GM12864 (cell line): Measurements from ENCODE around the gene YWHAQ.
A peak's percentile ranks its signal among the peaks of the same experiment; 100 is the strongest.

Experiments used
- DNase-seq: peaks from one replicate; pipeline ENCODE4 v3.0.0-alpha.2; 2011; ENCODE audit warnings: low read depth
- H3K4me3 ChIP-seq: 2 replicates; pipeline ENCODE4 v1.5.1; 2011; ENCODE audit warnings: mild to moderate bottlenecking, low read depth, low read length, control low read depth
- CTCF ChIP-seq: IDR thresholded peaks from 2 replicates; pipeline ENCODE4 v1.5.1; 2011; ENCODE audit warnings: low read depth, mild to moderate bottlenecking, moderate library complexity, low read length, control low read depth, inconsistent platforms; ENCODE audit errors: missing control alignments

YWHAQ gene

GRCh38 chr2:9637330-9637729 lies 6.5 kb upstream of the YWHAQ start:
- H3K4me3 ChIP-seq, result no peak overlapping the region

GRCh38 chr2:9634133-9634532 lies 3.3 kb upstream of the YWHAQ start:
- no peak for DNase-seq
- no peak for TF ChIP-seq CTCF
- H3K4me3 ChIP-seq, result no peak overlapping the region

More at GRCh38 chr2:9637330-9637729, 6.5 kb upstream of the YWHAQ start:
- TF ChIP-seq CTCF, result no peak
- DNase-seq, result no peak

- H3K4me3 ChIP-seq, result no peak overlapping the region
- TF ChIP-seq CTCF, result no peak
- no peak for DNase-seq
Measured at GRCh38 chr2:9631878-9632700, 1.3 kb upstream of the YWHAQ start.

- peak overlapping the region; percentile 25 for H3K4me3 ChIP-seq
- DNase-seq, result no peak
- no peak for TF ChIP-seq CTCF
Measured at GRCh38 chr2:9631553-9631819, 689 bp upstream of the YWHAQ start.

GRCh38 chr2:9630117-9630735 lies 571 bp downstream of the YWHAQ start:
- H3K4me3 ChIP-seq, result peak overlapping the region; percentile 97
- DNase-seq, result no peak
- TF ChIP-seq CTCF, result no peak

- DNase-seq, result no peak
Measured at GRCh38 chr2:9629222-9630116, 1.3 kb downstream of the YWHAQ start.

More at GRCh38 chr2:9629222-9630116, 1.3 kb downstream of the YWHAQ start:
- no peak for TF ChIP-seq CTCF
- peak overlapping the region; percentile 97 for H3K4me3 ChIP-seq
